WTC11 (cell line): Measurements from ENCODE around the gene COX5A. TPM values are rescaled to one million over a fixed set of nuclear protein-coding genes. Genes with fewer than 3 reads are reported as not detected.

Experiments
- ATAC-seq: fragments of 200-7000 bp; cut with Tn5 transposase; 2 replicates; pipeline ENCODE4 v1.10.0; 2021; ENCODE audit warnings: mild to moderate bottlenecking, moderate library complexity
- CTCF ChIA-PET: fragments of 300-600 bp; sonication (Branson Sonifier 250); formaldehyde crosslinking; loops from one replicate; lab custom pipeline; 2021; ENCODE audit warnings: antibody characterized with exemption; lab: Charles Lee
- POLR2A ChIA-PET: fragments of 350-600 bp; sonication (Branson Sonifier 250); formaldehyde crosslinking; loops from one replicate; lab custom pipeline; 2021; ENCODE audit warnings: antibody characterized with exemption; lab: Charles Lee
- DNase-seq: peaks from one replicate; pipeline ENCODE4 v3.0.0; 2021; ENCODE audit warnings: low spot score
- H3K27ac Mint-ChIP-seq: 2 replicates; pipeline ENCODE4 v1.8.0; 2021; ENCODE audit warnings: mixed read lengths
- H3K27me3 Mint-ChIP-seq: 2 replicates; pipeline ENCODE4 v1.8.0; 2021; ENCODE audit warnings: low read depth, mild to moderate bottlenecking, moderate library complexity, mixed read lengths
- H3K36me3 Mint-ChIP-seq: 2 replicates; pipeline ENCODE4 v1.8.0; 2021; ENCODE audit warnings: mixed read lengths
- H3K4me1 Mint-ChIP-seq: 2 replicates; pipeline ENCODE4 v1.8.0; 2022; ENCODE audit warnings: mixed read lengths
- H3K4me3 Mint-ChIP-seq: 2 replicates; pipeline ENCODE4 v1.8.0; 2021; ENCODE audit warnings: mild to moderate bottlenecking, moderate library complexity, mixed read lengths
- H3K9me3 Mint-ChIP-seq: 2 replicates; pipeline ENCODE4 v1.8.0; 2021; ENCODE audit warnings: mixed read lengths
- ATF1 ChIP-seq: sonication (generic); formaldehyde crosslinking; IDR thresholded peaks from 2 replicates; pipeline ENCODE4 v1.8.1; 2023; ENCODE audit warnings: mild to moderate bottlenecking, moderate library complexity, missing genetic modification reagents
- ATF2 ChIP-seq: sonication (generic); formaldehyde crosslinking; IDR thresholded peaks from 2 replicates; pipeline ENCODE4 v1.8.1; 2022; ENCODE audit warnings: low read depth, missing genetic modification reagents, borderline replicate concordance
- E2F1 ChIP-seq: sonication (generic); formaldehyde crosslinking; IDR thresholded peaks from 2 replicates; pipeline ENCODE4 v1.8.0; 2022; ENCODE audit warnings: mild to moderate bottlenecking, missing genetic modification reagents
- ETV6 ChIP-seq: sonication (generic); formaldehyde crosslinking; IDR thresholded peaks from 2 replicates; pipeline ENCODE4 v1.8.1; 2022; ENCODE audit warnings: mild to moderate bottlenecking, missing genetic modification reagents
- IRF2 ChIP-seq: sonication (generic); formaldehyde crosslinking; IDR thresholded peaks from 2 replicates; pipeline ENCODE4 v1.8.0; 2022; ENCODE audit warnings: low read depth, missing genetic modification reagents, borderline replicate concordance
- MLX ChIP-seq: sonication (generic); formaldehyde crosslinking; IDR thresholded peaks from 2 replicates; pipeline ENCODE4 v1.8.1; 2023; ENCODE audit warnings: mild to moderate bottlenecking, missing genetic modification reagents, moderate library complexity
- NR3C1 ChIP-seq: sonication (generic); formaldehyde crosslinking; conservative IDR thresholded peaks from 2 replicates; pipeline ENCODE4 v1.8.1; 2023; ENCODE audit warnings: low read depth, mild to moderate bottlenecking, missing genetic modification reagents
- PREB ChIP-seq: sonication (generic); formaldehyde crosslinking; IDR thresholded peaks from 2 replicates; pipeline ENCODE4 v1.8.1; 2022; ENCODE audit warnings: mild to moderate bottlenecking, missing genetic modification reagents, moderate library complexity, borderline replicate concordance
- PRRX2 ChIP-seq: fragments of 250-450 bp; sonication (Bioruptor Pico); IDR thresholded peaks from 2 replicates; pipeline ENCODE4 v1.8.0; 2021; ENCODE audit warnings: mild to moderate bottlenecking
- SMAD3 ChIP-seq: sonication (generic); formaldehyde crosslinking; IDR thresholded peaks from 2 replicates; pipeline ENCODE4 v1.8.0; 2022; ENCODE audit warnings: missing genetic modification reagents, mild to moderate bottlenecking, borderline replicate concordance
- SMAD4 ChIP-seq: sonication (generic); formaldehyde crosslinking; IDR thresholded peaks from 2 replicates; pipeline ENCODE4 v1.8.0; 2022; ENCODE audit warnings: mild to moderate bottlenecking, missing genetic modification reagents
- SOX15 ChIP-seq: fragments of 250-450 bp; sonication (Bioruptor Pico); IDR thresholded peaks from 2 replicates; pipeline ENCODE4 v1.9.0; 2021; ENCODE audit warnings: mild to moderate bottlenecking
- SP1 ChIP-seq: sonication (generic); formaldehyde crosslinking; conservative IDR thresholded peaks from 2 replicates; pipeline ENCODE4 v1.8.1; 2022; ENCODE audit warnings: missing genetic modification reagents
- STAT6 ChIP-seq: sonication (generic); formaldehyde crosslinking; conservative IDR thresholded peaks from 2 replicates; pipeline ENCODE4 v1.8.1; 2023; ENCODE audit warnings: mild to moderate bottlenecking, low read depth, missing genetic modification reagents, moderate library complexity
- TCF7 ChIP-seq: sonication (generic); formaldehyde crosslinking; IDR thresholded peaks from 2 replicates; pipeline ENCODE4 v1.8.0; 2022; ENCODE audit warnings: mild to moderate bottlenecking, low read depth, missing genetic modification reagents, moderate library complexity
- ZBTB43 ChIP-seq: sonication (generic); formaldehyde crosslinking; IDR thresholded peaks from 2 replicates; pipeline ENCODE4 v1.8.1; 2023; ENCODE audit warnings: mild to moderate bottlenecking, missing genetic modification reagents
- ZNF263 ChIP-seq: sonication (generic); formaldehyde crosslinking; IDR thresholded peaks from 2 replicates; pipeline ENCODE4 v1.8.1; 2022; ENCODE audit warnings: low read depth, mild to moderate bottlenecking, moderate library complexity, missing genetic modification reagents
- ZNF317 ChIP-seq: sonication (generic); formaldehyde crosslinking; IDR thresholded peaks from 2 replicates; pipeline ENCODE4 v1.8.1; 2023; ENCODE audit warnings: low read depth, mild to moderate bottlenecking, moderate library complexity, missing genetic modification reagents, borderline replicate concordance
- ZNF423 ChIP-seq: fragments of 250-450 bp; sonication (Bioruptor Pico); IDR thresholded peaks from 2 replicates; pipeline ENCODE4 v2.1.2; 2022; ENCODE audit warnings: mild to moderate bottlenecking, moderate library complexity
- ZNF425 ChIP-seq: fragments of 250-450 bp; sonication (Bioruptor Pico); conservative IDR thresholded peaks from 2 replicates; pipeline ENCODE4 v1.9.0; 2021; ENCODE audit warnings: mild to moderate bottlenecking
- ZNF512 ChIP-seq: sonication (generic); formaldehyde crosslinking; IDR thresholded peaks from 2 replicates; pipeline ENCODE4 v1.8.1; 2022; ENCODE audit warnings: missing genetic modification reagents, borderline replicate concordance
- total RNA-seq: library from RNA; stranded (reverse); gene quantifications from 3 replicates; pipeline ENCODE4 v1.2.3, GENCODE V29; 2021

The COX5A gene
- total RNA-seq, 1 experiment from 2014 or later, result 354 TPM

GRCh38 chr15:74882528-74882927, 55.3 kb downstream of the COX5A start:
- ChIA-PET CTCF (interaction anchor here (4.2 kb wide), 1 partner anchor 19 kb away, joined by 27 read pairs; no protein-coding TSS in a partner anchor), POLR2A (no interaction called here)
- Mint-ChIP-seq H3K36me3 (peaks cover 5% of the 10 kb centered on the region; the same call in 1 of the 2 replicates), H3K27ac (no peak overlapping the region), H3K4me3 (no peak overlapping the region), H3K27me3 (peaks cover 8% of the 10 kb centered on the region), H3K4me1 (0 out of 2 replicates have a peak, but pooled peaks cover 3% of the 10 kb centered on the region), H3K9me3 (peaks cover 6% of the 10 kb centered on the region)
- ATAC-seq (no peak), DNase-seq (no peak)
- TF ChIP-seq PRRX2, result no peak
- TF ChIP-seq ZNF512, result no peak
- TF ChIP-seq NR3C1 (CRISPR knock-in tag), result no peak
- TF ChIP-seq PREB, result no peak
- no peak for TF ChIP-seq ZNF263 (CRISPR knock-in tag)
- TF ChIP-seq ATF2 (CRISPR knock-in tag), result no peak
- no peak for TF ChIP-seq ZNF317 (CRISPR knock-in tag)
- TF ChIP-seq ZNF423 (CRISPR knock-in tag), result no peak
- no peak for TF ChIP-seq E2F1
- no peak for TF ChIP-seq ZNF425 (CRISPR knock-in tag)
- no peak for TF ChIP-seq SOX15 (CRISPR knock-in tag)
- TF ChIP-seq ATF1 (CRISPR knock-in tag), result no peak
- no peak for TF ChIP-seq ZBTB43 (CRISPR knock-in tag)

- H3K36me3 Mint-ChIP-seq, result peaks cover 5% of the 10 kb centered on the region; the same call in 1 of the 2 replicates
- peaks cover 7% of the 10 kb centered on the region for H3K27me3 Mint-ChIP-seq
- no peak overlapping the region for H3K4me3 Mint-ChIP-seq
- no peak overlapping the region for H3K27ac Mint-ChIP-seq
- TF ChIP-seq SP1 (CRISPR knock-in tag), result no peak
- no peak for TF ChIP-seq ETV6
- no peak for TF ChIP-seq SMAD4 (CRISPR knock-in tag)
- no peak for TF ChIP-seq TCF7 (CRISPR knock-in tag)
- no peak for TF ChIP-seq SMAD3 (CRISPR knock-in tag)
- no peak for TF ChIP-seq IRF2 (CRISPR knock-in tag)
- TF ChIP-seq STAT6 (CRISPR knock-in tag), result no peak
- no peak for TF ChIP-seq MLX
- ChIA-PET CTCF (interaction anchor here (0.7 to 1.9 kb wide), 2 partner anchors 14 to 23 kb away, joined by 3 to 11 read pairs; no protein-coding TSS in a partner anchor), POLR2A (interaction anchor here (0.7 kb wide), 1 partner anchor 79 kb away, joined by 6 read pairs; no protein-coding TSS in a partner anchor)
- H3K4me1 Mint-ChIP-seq, result no peaks in the 10 kb centered on the region
- peaks cover 6% of the 10 kb centered on the region for H3K9me3 Mint-ChIP-seq
- DNase-seq (no peak), ATAC-seq (no peak)
These were observed 59.6 kb downstream of the COX5A start for GRCh38 chr15:74878273-74878672.
